ENCODE data around the gene PLXNA2. TPM values are rescaled to one million over a fixed set of nuclear protein-coding genes. Genes with fewer than 3 reads are reported as not detected.

The PLXNA2 gene
- total and polyA plus RNA-seq, 11 donors, result 9.2 to 28.2 (median 18.0) TPM

GRCh38 chr1:208006258-208006920 is 237.8 kb downstream of the PLXNA2 start:
- WGBS, 4 donors, result 90 to 100% (median 93%) methylated on average over 2 of the region's 2 CpGs
- no peaks in the 10 kb centered on the region for H3K36me3 ChIP-seq
- H3K9me3 ChIP-seq, result no peaks in the 10 kb centered on the region
- no peak for TF ChIP-seq CTCF (IDR thresholded peaks at IDR 0.05)
- intact Hi-C loops (cut with DNase I), result no loop called here
- no peak overlapping the region for H3K4me3 ChIP-seq
- ATAC-seq (no peak), DNase-seq (no peak)
- H3K27me3 ChIP-seq, result no peaks in the 10 kb centered on the region
- peaks cover 0 to 13% (median 0%) of the 10 kb centered on the region in 12 donors for H3K4me1 ChIP-seq
- no peak overlapping the region for H3K27ac ChIP-seq

GRCh38 chr1:208004851-208005250 is 239.3 kb downstream of the PLXNA2 start:
- Histone ChIP-seq H3K36me3 (no peaks in the 10 kb centered on the region), H3K9me3 (no peaks in the 10 kb centered on the region), H3K4me3 (no peak overlapping the region), H3K27me3 (no peaks in the 10 kb centered on the region), H3K4me1 (peaks cover 0 to 3% (median 0%) of the 10 kb centered on the region in 12 donors), H3K27ac (no peak overlapping the region)
- DNase-seq (no peak), ATAC-seq (no peak)
- intact Hi-C loops (cut with DNase I), result no loop called here
- TF ChIP-seq POLR2A (IDR thresholded peaks at IDR 0.05) (no peak), CTCF (IDR thresholded peaks at IDR 0.05) (no peak)
- WGBS, 4 donors, result 66 to 75% (median 72%) methylated on average over 3 of the region's 3 CpGs

- no peak overlapping the region for H3K4me3 ChIP-seq
- intact Hi-C loops (cut with DNase I), result no loop called here
- ATAC-seq (no peak), DNase-seq (no peak)
- 86 to 96% (median 93%) methylated on average over 7 of the region's 7 CpGs for WGBS, 4 donors
- H3K9me3 ChIP-seq, result no peaks in the 10 kb centered on the region
- H3K27me3 ChIP-seq, result no peaks in the 10 kb centered on the region
- H3K4me1 ChIP-seq, result peaks cover 0 to 3% (median 0%) of the 10 kb centered on the region in 12 donors
- H3K36me3 ChIP-seq, result no peaks in the 10 kb centered on the region
- H3K27ac ChIP-seq, result no peak overlapping the region
- no peak for TF ChIP-seq POLR2A (IDR thresholded peaks at IDR 0.05)
Measured at GRCh38 chr1:208003241-208003640, 240.9 kb downstream of the PLXNA2 start.

DNA sequence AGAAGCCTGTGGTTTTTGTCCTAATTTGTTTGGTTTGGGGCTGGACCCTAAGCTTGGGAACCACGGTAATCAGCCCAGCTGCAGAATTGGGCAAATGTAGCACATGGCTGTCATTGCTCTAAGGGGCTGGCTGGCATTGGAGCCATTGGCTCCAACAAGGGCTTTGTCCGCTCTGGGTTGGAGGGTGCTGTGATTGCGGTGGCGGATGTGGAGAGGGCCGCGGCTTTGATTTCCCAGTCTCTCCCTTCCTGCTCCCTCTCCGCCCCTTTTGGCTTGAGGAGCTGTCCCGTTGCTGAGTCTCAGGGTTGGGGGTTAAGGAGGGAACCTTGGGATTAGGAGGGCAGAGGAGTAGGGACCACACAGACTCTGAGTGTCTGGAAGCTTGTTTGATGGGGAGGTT is 241.5 kb downstream of the PLXNA2 start:
- no peak overlapping the region for H3K27ac ChIP-seq
- TF ChIP-seq CTCF (IDR thresholded peaks at IDR 0.05), result no peak
- TF ChIP-seq POLR2A (IDR thresholded peaks at IDR 0.05), result no peak
- peaks cover 0 to 3% (median 0%) of the 10 kb centered on the region in 12 donors for H3K4me1 ChIP-seq
- 75 to 90% (median 81%) methylated on average over 8 of the region's 8 CpGs for WGBS, 4 donors
- H3K4me3 ChIP-seq, result no peak overlapping the region
- H3K27me3 ChIP-seq, result no peaks in the 10 kb centered on the region
- H3K36me3 ChIP-seq, result no peaks in the 10 kb centered on the region
- intact Hi-C loops (cut with DNase I), result no loop called here
- DNase-seq (no peak), ATAC-seq (no peak)
- H3K9me3 ChIP-seq, result no peaks in the 10 kb centered on the region

GRCh38 chr1:208002078-208002477 is 242.1 kb downstream of the PLXNA2 start:
- no peak for DNase-seq
- 95 to 97% (median 97%) methylated on average over 6 of the region's 6 CpGs for WGBS, 4 donors
- Histone ChIP-seq H3K4me1 (peaks cover 0 to 7% (median 0%) of the 10 kb centered on the region in 12 donors), H3K27ac (no peak overlapping the region), H3K4me3 (no peak overlapping the region), H3K27me3 (no peaks in the 10 kb centered on the region), H3K36me3 (no peaks in the 10 kb centered on the region), H3K9me3 (no peaks in the 10 kb centered on the region)
- TF ChIP-seq POLR2A (IDR thresholded peaks at IDR 0.05) (no peak), CTCF (IDR thresholded peaks at IDR 0.05) (no peak)
- ATAC-seq, result no peak
- intact Hi-C loops (cut with DNase I), result no loop called here
